B cell (primary cell): Measurements from ENCODE around the gene TNIK. TPM values are rescaled to one million over a fixed set of nuclear protein-coding genes. Genes with fewer than 3 reads are reported as not detected.

Experiments used
- ATAC-seq: fragments of 200-7000 bp; cut with Tn5 transposase; one replicate; pipeline ENCODE4 v1.10.0; 2021; ENCODE audit warnings: low read depth, mild to moderate bottlenecking, moderate number of reproducible peaks, moderate library complexity
- CTCF ChIA-PET: fragments of 350-600 bp; sonication (Branson Sonifier 250); formaldehyde crosslinking; loops from one replicate; lab custom pipeline; 2021; ENCODE audit warnings: antibody characterized with exemption, inconsistent platforms; lab: Charles Lee
- POLR2A ChIA-PET: fragments of 350-600 bp; sonication (Branson Sonifier 250); formaldehyde crosslinking; loops from one replicate; lab custom pipeline; 2021; ENCODE audit warnings: antibody characterized with exemption; lab: Charles Lee
- DNase-seq: peaks from one replicate; pipeline ENCODE4 v3.0.0; 2013
- H2AFZ ChIP-seq: 2 replicates; pipeline ENCODE4 v1.6.1; 2012; ENCODE audit warnings: mild to moderate bottlenecking, low read depth, low read length; ENCODE audit not compliant: insufficient read depth, poor library complexity, severe bottlenecking
- H3K27ac ChIP-seq, 2 donors: 1 replicate in 1 of 2; 2 replicates in 1 of 2; pipeline ENCODE4 v1.5.1; 2012 to 2013; ENCODE audit warnings: low read length in 2 of 2, mild to moderate bottlenecking in 2 of 2, moderate library complexity in 1 of 2
- H3K27me3 ChIP-seq, 4 experiments: fragments of 200-600 bp in 1 of 4; sonication (generic) in 1 of 4; replicated peaks in 1 of 4; 1 replicate in 2 of 4; 2 replicates in 2 of 4; pipeline versions ENCODE4 v1.6.1 to v1.7.0; 2013 to 2016; ENCODE audit warnings: low read length in 3 of 4, mild to moderate bottlenecking in 2 of 4, mixed read lengths in 1 of 4, moderate library complexity in 1 of 4; ENCODE audit not compliant: insufficient read depth in 4 of 4, control insufficient read depth in 3 of 4; ENCODE audit errors: control extremely low read depth in 1 of 4
- H3K36me3 ChIP-seq, 2 experiments: replicated peaks in 1 of 2; 1 replicate in 1 of 2; 2 replicates in 1 of 2; pipeline versions ENCODE4 v1.6.1 to v1.7.1; 2013; ENCODE audit warnings: low read length in 1 of 2; ENCODE audit not compliant: insufficient read depth in 2 of 2, control insufficient read depth in 1 of 2; ENCODE audit errors: control extremely low read depth in 1 of 2, extremely low read depth in 1 of 2
- H3K4me1 ChIP-seq, 2 donors: fragments of 200-600 bp in 1 of 2; sonication (generic) in 1 of 2; 1 replicate in 1 of 2; 2 replicates in 1 of 2; pipeline versions ENCODE4 v1.5.1 to v1.6.1; 2013 to 2017; ENCODE audit warnings: low read length in 2 of 2; ENCODE audit not compliant: control insufficient read depth in 2 of 2, insufficient read depth in 2 of 2
- H3K4me2 ChIP-seq: replicated peaks from 2 replicates; pipeline ENCODE3; 2012; ENCODE audit warnings: mild to moderate bottlenecking, low read depth, low read length; ENCODE audit not compliant: poor library complexity, severe bottlenecking
- H3K4me3 ChIP-seq, 5 experiments: fragments of 200-600 bp in 1 of 5; sonication (generic) in 1 of 5; 1 replicate in 3 of 5; 2 replicates in 2 of 5; pipeline versions ENCODE4 v1.5.1 to v1.7.0; 2011 to 2016; ENCODE audit warnings: low read length in 4 of 5, mild to moderate bottlenecking in 4 of 5, low read depth in 2 of 5, control low read depth in 1 of 5, moderate library complexity in 1 of 5; ENCODE audit not compliant: insufficient read depth in 1 of 5; ENCODE audit errors: control extremely low read depth in 1 of 5, extremely low read depth in 1 of 5
- H3K79me2 ChIP-seq: fragments of 200-600 bp; sonication (generic); one replicate; pipeline ENCODE4 v1.6.0; 2016; ENCODE audit warnings: low read length; ENCODE audit not compliant: control insufficient read depth, insufficient read depth
- H3K9ac ChIP-seq: fragments of 200-600 bp; sonication (generic); 2 replicates; pipeline ENCODE4 v1.6.1; 2017; ENCODE audit warnings: mild to moderate bottlenecking, low read length, moderate library complexity
- H3K9me3 ChIP-seq, 3 donors: one replicate each; pipeline versions ENCODE4 v1.6.1 to v1.7.1; 2013; ENCODE audit warnings: low read length in 2 of 3; ENCODE audit not compliant: control insufficient read depth in 2 of 3, insufficient read depth in 1 of 3; ENCODE audit errors: control extremely low read depth in 1 of 3
- H4K20me1 ChIP-seq: 2 replicates; pipeline ENCODE4 v1.6.0; 2012; ENCODE audit warnings: mild to moderate bottlenecking, low read length; ENCODE audit not compliant: insufficient read depth, control insufficient read depth, poor library complexity, severe bottlenecking
- H3K27ac Mint-ChIP-seq: one replicate; pipeline ENCODE4 v1.8.0; 2021; ENCODE audit warnings: mixed read lengths
- H3K27me3 Mint-ChIP-seq: one replicate; pipeline ENCODE4 v1.8.0; 2021; ENCODE audit warnings: mixed read lengths
- H3K4me1 Mint-ChIP-seq: one replicate; pipeline ENCODE4 v1.8.0; 2021; ENCODE audit warnings: mixed read lengths
- H3K4me3 Mint-ChIP-seq: one replicate; pipeline ENCODE4 v1.8.0; 2021; ENCODE audit warnings: mixed read lengths
- H3K9me3 Mint-ChIP-seq: one replicate; pipeline ENCODE4 v1.8.0; 2022; ENCODE audit warnings: mixed read lengths; ENCODE audit not compliant: insufficient read depth
- EZH2 ChIP-seq: IDR thresholded peaks from 2 replicates; pipeline ENCODE4 v1.6.1; 2012; ENCODE audit warnings: borderline replicate concordance, low read depth, mild to moderate bottlenecking, moderate library complexity, low read length; ENCODE audit not compliant: insufficient read depth, poor library complexity, severe bottlenecking
- WGBS: methylation state at CpG from one replicate; pipeline ENCODE4 v1.1.5; 2013; ENCODE audit warnings: missing lambda C conversion rate; ENCODE audit not compliant: insufficient coverage; 5-methylcytosine and 5-hydroxymethylcytosine counted together
- intact Hi-C: fragments of 100-400 bp; cut with micrococcal nuclease; formaldehyde crosslinking; loops from one replicate; pipeline ENCODE4 v1.10.0; 2022
- polyA plus RNA-seq: library from polyadenylated mRNA; depleted of rRNA; stranded (reverse); fragments of >200 nt; gene quantifications from 2 replicates; pipeline ENCODE4 v1.2.3, GENCODE V29; 2012
- total RNA-seq, 2 donors: library from RNA; stranded (reverse); fragments of 120-200 nt in 1 of 2; gene quantifications; 1 replicate in 1 of 2; 2 replicates in 1 of 2; pipeline versions ENCODE4 v1.2.3 to v1.2.4, GENCODE V29; 2013 to 2022
- TF ChIP-seq, protein P1 (sequence below): fragments of 200-600 bp; IDR thresholded peaks from one replicate; pipeline ENCODE4 v1.8.0; 2022; ENCODE audit warnings: antibody characterized with exemption, mild to moderate bottlenecking

Gene TNIK
- total and polyA plus RNA-seq, 2 donors (not counting 1 experiment from before 2014, with no cell fraction given) = 0.66 to 7.7 TPM

DNA sequence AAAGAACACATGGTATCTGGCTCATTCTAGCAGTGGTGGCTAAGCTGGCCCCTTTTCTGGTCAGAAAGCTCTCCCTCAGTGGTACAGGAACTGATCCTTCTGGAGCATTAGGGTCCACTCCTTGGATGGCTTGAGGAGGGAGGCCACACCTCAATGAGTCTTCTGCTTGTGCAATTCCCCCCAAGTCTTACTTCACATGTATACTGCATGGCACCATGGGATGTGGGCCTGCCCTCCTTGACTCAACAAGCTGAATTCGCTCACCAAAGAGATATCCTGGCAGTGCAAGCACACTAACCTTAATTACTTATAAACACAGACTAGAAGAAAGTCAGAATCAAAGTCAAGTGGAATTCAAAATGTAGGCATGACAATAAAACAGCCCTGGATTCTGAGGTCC lies 299.9 kb downstream of the TNIK start:
- intact Hi-C loops = no loop called here
- ATAC-seq = no peak

GRCh38 chr3:171159822-171160157 lies 300.4 kb downstream of the TNIK start:
- Mint-ChIP-seq H3K4me3 (no peak overlapping the region), H3K9me3 (peaks cover 9% of the 10 kb centered on the region), H3K4me1 (no peaks in the 10 kb centered on the region), H3K27me3 (no peaks in the 10 kb centered on the region), H3K27ac (no peak overlapping the region)
- Histone ChIP-seq H3K4me3 (no peak overlapping the region), H3K9ac (no peak overlapping the region), H3K27ac (no peak overlapping the region), H4K20me1 (no peaks in the 10 kb centered on the region), H3K36me3 (no peaks in the 10 kb centered on the region), H3K27me3 (no peaks in the 10 kb centered on the region), H3K9me3 (peaks cover 0 to 4% (median 0%) of the 10 kb centered on the region in 3 donors), H3K79me2 (no peaks in the 10 kb centered on the region), H3K4me2 (no peak overlapping the region), H2AFZ (no peak overlapping the region), H3K4me1 (no peaks in the 10 kb centered on the region)
- ChIA-PET POLR2A (no interaction called here), CTCF (interaction anchor here (0.8 kb wide), 1 partner anchor 407 kb away, joined by 3 read pairs; no protein-coding TSS in a partner anchor)
- TF ChIP-seq, protein P1, sequence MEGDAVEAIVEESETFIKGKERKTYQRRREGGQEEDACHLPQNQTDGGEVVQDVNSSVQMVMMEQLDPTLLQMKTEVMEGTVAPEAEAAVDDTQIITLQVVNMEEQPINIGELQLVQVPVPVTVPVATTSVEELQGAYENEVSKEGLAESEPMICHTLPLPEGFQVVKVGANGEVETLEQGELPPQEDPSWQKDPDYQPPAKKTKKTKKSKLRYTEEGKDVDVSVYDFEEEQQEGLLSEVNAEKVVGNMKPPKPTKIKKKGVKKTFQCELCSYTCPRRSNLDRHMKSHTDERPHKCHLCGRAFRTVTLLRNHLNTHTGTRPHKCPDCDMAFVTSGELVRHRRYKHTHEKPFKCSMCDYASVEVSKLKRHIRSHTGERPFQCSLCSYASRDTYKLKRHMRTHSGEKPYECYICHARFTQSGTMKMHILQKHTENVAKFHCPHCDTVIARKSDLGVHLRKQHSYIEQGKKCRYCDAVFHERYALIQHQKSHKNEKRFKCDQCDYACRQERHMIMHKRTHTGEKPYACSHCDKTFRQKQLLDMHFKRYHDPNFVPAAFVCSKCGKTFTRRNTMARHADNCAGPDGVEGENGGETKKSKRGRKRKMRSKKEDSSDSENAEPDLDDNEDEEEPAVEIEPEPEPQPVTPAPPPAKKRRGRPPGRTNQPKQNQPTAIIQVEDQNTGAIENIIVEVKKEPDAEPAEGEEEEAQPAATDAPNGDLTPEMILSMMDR = no peak
- no peak for TF ChIP-seq EZH2
- 100% methylated on average over 4 of the region's 6 CpGs for WGBS
- DNase-seq = no peak
- intact Hi-C loops = no loop called here
- ATAC-seq = no peak

More for the DNA sequence above, 299.9 kb downstream of the TNIK start:
- ChIA-PET CTCF (interaction anchor here (0.8 kb wide), 1 partner anchor 406 kb away, joined by 3 read pairs; no protein-coding TSS in a partner anchor), POLR2A (no interaction called here)
- Histone ChIP-seq H4K20me1 (no peaks in the 10 kb centered on the region), H3K27me3 (no peaks in the 10 kb centered on the region), H3K27ac (no peak overlapping the region), H2AFZ (no peak overlapping the region), H3K4me2 (no peak overlapping the region), H3K4me3 (no peak overlapping the region), H3K9ac (no peak overlapping the region), H3K79me2 (no peaks in the 10 kb centered on the region), H3K4me1 (no peaks in the 10 kb centered on the region), H3K9me3 (peaks cover 0 to 4% (median 0%) of the 10 kb centered on the region in 3 donors), H3K36me3 (no peaks in the 10 kb centered on the region)
- no peak overlapping the region for H3K4me3 Mint-ChIP-seq
- TF ChIP-seq, protein P1 = no peak
- no peak for TF ChIP-seq EZH2
- H3K27me3 Mint-ChIP-seq = no peaks in the 10 kb centered on the region
- WGBS = no CpG with 5 or more reads among the region's 1 CpG
- no peak for DNase-seq
- H3K4me1 Mint-ChIP-seq = no peaks in the 10 kb centered on the region
- peaks cover 9% of the 10 kb centered on the region for H3K9me3 Mint-ChIP-seq
- no peak overlapping the region for H3K27ac Mint-ChIP-seq
